Measurements from ENCODE around the gene TLX2. TPM values are rescaled to one million over a fixed set of nuclear protein-coding genes. Genes with fewer than 3 reads are reported as not detected.

TLX2 gene
- total RNA-seq, 1 experiment from 2014 or later = 4.2 TPM

- DNase-seq (ENCODE audit: low read depth) = no peak
Observed at GRCh38 chr2:74496997-74497776, 17.1 kb upstream of the TLX2 start.

DNA sequence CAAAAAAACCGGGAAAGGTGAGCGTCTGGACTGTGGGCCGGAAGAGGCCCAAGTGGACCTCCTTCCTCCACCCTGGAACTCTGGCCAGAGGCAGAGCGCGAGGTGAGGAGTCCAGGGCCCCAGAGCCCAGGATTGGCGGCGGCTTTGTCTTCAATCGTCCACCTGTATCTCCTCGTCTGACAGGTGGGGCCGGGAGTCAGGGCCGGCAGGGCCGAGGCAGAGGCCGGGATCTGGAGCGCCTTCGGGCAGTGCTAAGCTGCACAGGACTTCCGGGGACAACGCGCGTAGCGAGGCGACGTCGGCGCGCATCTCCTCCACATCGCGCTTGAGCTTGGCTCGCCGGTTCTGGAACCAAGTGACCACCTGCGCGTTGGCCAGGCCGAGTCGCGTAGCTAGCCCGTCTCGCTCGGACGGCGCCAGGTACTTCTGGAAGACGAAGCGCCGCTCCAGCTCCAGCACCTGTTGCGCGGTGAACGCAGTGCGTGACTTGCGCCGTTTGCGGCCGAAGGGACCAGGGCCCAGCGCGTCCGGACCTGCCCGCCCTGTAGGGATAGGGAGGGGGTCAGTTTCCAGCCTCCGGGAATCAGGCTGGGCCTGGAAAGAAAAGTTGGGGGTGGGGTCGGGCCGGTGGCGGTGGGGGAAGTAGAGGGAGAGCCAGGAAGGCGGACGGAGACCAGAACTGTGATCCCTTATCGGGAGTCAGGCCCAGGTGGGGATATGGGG lies 16.3 kb upstream of the TLX2 start:
- no peak for DNase-seq (ENCODE audit: low read depth)

GRCh38 chr2:74498500-74499266 lies 15.6 kb upstream of the TLX2 start:
- DNase-seq (ENCODE audit: low read depth) = peak; percentile 61

DNA sequence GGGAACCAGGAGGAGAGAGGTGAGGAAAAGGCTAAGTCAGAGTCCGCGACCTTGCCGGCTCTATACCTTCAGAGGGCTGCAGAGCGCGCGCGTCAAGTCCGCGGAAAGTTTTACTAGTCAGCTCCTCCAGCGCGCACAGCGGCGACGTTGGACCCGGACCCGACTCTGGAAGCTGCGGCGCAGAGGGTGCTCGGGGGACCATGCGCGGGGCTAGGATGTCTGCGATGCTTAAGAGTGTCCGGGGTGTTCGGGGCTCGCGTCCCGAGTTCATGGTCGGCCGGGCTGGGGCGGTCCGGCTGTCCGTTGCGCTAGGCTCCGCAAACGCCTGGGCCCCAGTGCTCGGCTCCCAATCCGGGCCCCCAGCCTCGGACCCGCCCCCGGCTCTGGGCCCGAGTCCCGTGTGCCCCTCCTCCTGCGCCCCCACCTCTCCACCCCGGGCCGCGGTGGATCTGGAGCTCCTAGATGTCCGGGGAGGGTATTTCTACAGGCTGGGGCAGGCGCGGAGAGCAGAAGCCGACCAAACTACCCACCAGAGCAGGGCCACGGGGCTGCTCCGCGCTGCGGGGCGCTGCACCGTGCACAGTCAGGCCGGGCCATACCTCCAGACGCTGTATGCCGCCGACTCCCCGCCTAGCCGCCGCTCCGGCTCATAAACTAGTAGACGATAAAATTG lies 14.8 kb upstream of the TLX2 start, which contains the start of gene LBX2:
TSS of gene LBX2 (minus strand) at position 337 of the 673 bp plus-strand sequence. CDS start at position 271, 66 bp downstream.
- no peak for DNase-seq (ENCODE audit: low read depth)

DNA sequence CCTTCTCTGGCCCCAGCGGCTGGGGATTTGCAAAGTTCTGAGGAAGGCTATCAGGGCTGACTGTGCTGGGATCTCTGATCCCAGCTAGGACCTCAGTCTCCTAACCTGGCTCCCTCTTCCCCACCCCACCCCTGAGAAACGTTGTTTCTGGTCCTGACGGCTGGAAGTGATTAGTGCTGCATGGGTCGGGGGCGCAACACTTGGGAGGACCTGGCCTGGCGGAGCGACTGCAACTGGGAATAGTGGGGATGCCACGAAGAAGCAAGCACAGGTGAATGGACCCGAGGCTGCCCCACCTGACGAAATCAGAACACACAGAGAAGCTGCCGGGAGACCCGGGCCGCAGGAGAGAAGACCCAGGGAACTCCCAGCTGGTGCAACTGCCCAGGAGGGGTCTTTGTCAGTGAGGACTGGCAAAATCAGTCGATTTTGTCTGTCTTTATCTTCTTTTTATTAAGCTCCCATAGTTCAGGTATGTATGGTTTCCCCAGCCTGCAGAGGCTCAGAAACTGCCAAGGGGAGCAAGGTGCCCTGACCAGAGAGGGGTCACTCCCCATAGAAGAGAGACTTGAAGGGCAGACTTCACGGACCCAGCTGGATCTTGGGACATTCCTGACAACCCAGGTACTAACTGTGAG lies 14.2 kb upstream of the TLX2 start:
- no peak for DNase-seq (ENCODE audit: low read depth)

DNA sequence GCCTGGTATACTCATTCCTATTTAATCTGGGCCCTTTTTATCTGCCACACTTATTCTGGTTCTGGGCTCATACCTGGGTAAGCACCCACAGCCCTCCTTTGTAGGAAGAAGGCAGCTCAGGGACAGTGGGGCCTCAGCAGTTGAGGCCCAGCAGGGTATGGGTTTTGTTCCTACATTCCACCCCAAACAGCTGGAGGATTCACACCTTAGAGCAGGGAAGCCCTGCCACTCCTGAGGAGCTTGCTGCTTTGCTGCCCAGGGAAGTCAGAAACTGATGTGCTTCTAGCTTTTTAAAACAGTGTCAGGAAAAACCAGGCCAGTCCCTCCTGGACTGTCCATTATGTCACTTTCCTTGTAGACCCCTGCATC lies 13.7 kb upstream of the TLX2 start:
- no peak for DNase-seq (ENCODE audit: low read depth)

DNA sequence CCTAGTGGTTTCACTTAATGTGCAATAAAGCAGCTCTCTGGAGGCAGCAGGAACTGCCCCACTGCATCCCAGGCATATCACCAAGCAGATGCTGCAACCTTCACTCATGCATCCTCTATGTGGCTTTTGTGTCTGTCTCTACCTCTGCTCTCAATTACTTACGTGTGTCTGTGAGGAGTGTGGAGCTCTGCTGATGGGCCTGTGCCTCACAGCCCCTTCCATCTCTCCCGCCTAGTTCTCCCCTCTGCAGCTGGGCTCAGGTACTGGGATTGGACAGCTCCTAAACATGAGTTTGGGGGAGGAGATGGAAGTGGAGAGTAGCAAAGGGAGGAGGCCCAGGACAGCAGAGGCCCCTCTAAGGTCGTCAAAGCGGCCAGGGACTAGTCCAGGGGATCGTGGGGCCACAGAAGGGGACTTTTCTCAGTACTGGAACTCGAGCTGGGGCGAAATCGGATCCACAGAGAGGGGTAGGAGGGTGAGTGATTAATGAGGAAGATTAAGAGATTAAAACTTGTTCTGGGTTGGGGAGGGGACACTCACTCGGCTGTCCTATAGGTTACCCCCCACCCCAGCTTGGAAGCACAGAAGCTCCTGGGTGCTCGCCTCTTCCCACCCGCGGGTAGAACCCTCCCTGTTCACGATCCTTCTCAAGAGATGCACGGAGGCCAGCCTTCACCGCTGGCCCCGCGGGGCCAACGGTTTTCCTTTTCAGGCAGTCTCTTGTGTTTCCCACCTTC lies 12.7 kb upstream of the TLX2 start:
- DNase-seq (ENCODE audit: low read depth) = no peak

GRCh38 chr2:74502147-74502719 lies 12.0 kb upstream of the TLX2 start:
- peak; percentile 27 for DNase-seq (ENCODE audit: low read depth)

DNA sequence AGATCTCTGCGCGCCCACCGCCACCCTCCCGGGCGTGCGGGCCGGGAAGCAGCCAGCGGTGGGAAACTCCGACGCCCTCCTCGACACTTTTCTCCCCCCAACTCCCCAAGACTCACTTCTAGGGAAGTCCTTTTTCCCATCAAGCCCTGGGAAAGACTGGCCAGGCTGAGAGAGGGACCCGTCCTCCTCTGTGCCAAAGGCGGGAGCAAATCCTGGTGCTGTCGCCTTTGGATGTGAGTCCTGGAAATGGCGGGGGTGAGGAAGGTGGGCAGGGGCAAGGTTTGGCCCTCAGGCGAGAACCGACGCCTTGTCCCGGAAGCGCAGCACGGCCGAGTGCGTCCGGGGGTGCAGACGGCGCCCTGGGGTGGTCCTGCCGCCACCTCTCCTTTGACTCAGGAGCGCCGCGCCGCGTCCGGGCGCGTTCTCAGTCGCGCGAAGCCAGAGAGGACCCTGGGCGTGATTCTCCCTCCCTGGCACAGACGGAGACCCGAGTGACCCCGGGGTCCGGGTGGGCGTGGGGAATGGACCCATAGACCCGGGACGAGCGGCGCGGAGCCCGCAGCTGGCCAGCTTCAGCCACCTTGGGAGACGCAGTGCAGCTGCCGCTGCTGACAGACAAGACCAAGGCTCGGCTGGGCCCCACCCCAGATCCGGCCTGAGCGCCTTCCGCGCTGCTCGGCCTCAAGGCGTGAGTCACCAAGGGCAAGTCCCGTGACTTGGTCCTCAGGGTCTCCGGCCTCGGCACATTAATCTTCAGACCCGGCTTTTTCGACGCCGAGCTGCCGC lies 11.3 kb upstream of the TLX2 start:
- DNase-seq (ENCODE audit: low read depth) = peak; percentile 88

- DNase-seq (ENCODE audit: low read depth) = peak; percentile 59
Observed at GRCh38 chr2:74503506-74504475, 10.5 kb upstream of the TLX2 start.

DNA sequence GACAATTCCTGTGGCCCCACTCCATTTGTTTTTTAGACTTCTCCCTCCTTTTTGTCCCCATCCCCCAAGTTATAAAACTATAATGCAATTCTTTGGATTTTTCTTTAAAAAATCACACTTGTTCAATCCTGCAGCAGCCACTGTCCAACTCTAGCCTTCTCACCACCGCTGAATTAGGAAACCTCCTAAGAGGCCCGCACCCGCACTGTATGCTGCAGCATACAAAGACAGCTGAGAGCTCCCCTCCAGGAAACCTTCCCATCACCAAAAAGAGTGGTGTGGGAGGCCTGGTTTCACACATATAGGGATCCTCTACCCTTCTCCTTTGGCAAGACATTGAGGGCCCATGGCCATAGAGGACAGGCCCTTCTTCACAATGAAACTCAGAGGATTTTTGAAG lies 9.7 kb upstream of the TLX2 start:
- DNase-seq (ENCODE audit: low read depth) = no peak

DNA sequence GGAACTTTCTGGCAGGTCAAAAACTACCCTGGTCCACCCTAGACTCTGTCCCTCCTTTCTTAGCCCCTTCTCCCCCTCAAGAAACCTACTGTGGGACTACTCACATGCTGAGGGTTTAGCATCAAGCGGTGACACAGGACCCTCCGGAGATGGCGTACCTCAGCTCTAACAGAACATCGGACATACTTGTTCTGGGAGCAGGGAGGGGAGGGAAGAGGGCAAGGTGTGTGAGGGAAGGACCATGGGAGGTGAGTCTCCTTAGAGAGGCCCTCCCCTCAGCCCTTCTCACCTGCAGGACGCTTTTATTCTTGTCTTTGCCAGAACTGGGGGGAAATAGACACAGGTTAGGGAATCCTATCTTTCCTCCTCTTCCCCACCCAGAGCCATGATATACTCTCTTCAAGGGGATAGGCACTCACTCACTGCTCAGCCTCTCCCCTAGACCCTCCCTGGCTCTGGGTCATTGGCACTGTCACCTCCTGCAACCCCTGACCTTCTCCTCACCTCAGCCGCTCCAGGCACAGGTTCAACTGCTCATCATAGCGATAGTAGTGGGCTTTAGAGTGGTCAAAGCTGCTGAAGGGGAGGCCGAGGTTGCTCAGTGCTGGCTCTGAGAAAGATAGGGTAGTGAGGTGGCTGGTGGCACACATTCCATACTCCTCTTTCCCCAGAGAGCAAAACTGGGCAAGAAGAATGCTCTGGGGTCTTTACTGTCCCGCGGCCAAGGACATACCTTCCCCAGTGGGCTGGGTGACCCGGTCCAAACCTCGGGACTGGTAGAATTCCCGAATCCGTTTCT lies 8.6 kb upstream of the TLX2 start:
- no peak for DNase-seq (ENCODE audit: low read depth)

DNA sequence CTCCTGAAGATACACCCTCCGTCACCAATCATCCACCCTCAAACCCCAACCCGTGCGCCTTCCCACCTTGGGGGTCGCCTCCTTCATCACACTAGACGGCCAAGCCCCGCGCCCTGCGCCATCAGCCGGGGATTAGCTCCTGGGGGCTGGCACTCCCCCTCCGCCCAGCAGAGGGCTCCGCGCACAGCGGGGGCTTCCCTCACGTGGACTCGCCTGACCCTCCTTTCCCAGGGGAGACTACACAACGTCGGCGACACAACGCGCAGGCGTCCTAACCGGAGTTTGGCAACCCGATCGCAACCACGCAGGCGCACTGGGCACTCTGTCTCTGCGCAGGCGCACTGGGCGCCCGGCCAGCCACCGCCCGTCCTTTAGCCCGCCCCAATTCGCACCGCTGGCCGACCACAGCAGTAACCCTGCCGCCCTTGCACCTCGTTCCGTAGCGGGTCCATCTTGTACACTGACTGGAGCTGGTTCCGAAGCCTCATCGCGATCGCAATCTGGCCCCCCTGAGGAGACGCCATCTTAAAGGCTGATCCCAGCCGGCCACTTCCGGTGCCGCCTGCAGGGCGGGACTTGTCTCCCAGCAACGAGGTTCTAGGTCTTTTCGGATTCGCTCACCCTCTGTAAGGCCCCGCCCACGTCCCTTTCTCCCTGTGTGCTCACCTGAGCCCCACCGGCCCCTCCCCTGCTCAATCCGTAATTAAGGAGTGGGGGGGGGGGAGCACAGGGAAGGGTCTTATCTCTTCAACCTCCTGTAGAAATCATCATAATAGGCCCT lies 6.9 kb upstream of the TLX2 start, which contains the start of gene PCGF1:
TSS of gene PCGF1 (minus strand) at position 551 of the 781 bp plus-strand sequence. CDS start at position 524, 27 bp downstream.
- DNase-seq (ENCODE audit: low read depth) = peak; percentile 97

GRCh38 chr2:74507926-74508520 lies 6.2 kb upstream of the TLX2 start:
- peak; percentile 80 for DNase-seq (ENCODE audit: low read depth)

DNA sequence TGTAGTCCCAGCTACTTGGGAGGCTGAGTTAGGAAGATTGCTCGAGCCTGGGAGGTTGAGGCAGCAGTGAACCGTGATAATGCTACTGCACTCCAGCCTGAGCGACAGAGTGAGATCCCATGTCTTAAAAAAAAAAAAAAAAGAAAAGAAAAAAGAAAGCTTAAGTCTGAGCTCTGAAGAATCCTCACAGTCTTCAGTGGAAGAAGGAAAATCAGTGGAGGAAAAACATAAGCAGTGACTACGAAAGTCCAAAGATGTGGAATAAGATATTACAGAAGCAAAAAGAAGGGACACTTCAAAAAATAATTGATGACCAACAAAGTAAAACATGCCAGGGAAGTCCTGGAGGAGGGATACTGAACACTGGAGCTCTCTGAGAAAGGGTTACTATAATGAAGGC lies 4.0 kb upstream of the TLX2 start:
- no peak for DNase-seq (ENCODE audit: low read depth)
